ENCODE measurements around the gene NXT1. TPM values are rescaled to one million over a fixed set of nuclear protein-coding genes. Genes with fewer than 3 reads are reported as not detected.
A peak's percentile ranks its signal among the peaks of the same experiment; 100 is the strongest.

Gene NXT1
- total and polyA plus RNA-seq, 7 donors, result 8.1 to 57.6 (median 22.3) TPM

DNA sequence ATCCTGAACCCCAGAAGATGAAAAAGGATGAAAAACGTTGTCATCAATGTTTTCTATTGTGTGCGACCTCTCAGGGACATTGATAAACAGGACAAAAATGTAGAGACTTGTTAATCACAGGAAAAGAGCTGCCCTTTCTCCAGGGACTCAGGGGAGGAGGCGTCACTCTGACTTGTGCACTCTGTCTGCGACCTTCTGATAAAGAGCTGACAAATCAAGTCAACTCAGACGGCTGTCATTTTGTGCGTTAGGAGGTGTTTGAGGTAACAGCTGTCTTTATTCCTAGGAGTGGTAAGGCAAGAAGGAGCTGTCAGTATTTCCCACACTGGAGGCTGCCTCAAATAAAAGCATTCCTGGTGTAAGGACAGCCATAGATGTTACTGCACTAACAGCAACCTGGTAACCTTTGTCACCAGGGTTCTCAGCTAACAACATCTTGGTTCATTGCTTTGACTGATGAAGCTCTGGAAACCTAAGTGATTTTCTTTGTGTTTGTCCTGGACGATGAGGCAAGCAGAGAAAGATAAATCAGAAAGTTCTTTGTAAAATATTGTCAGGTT lies 38.6 kb upstream of the NXT1 start:
- Histone ChIP-seq H3K9me3 (no peaks in the 10 kb centered on the region), H3K27me3 (no peaks in the 10 kb centered on the region), H3K4me1 (no peaks in the 10 kb centered on the region), H3K4me3 (no peak overlapping the region), H3K27ac (no peak overlapping the region), H3K36me3 (no peaks in the 10 kb centered on the region)
- intact Hi-C loops (cut with DNase I), result no loop called here
- DNase-seq, result no peak
- WGBS, 2 donors, result 39 to 62% methylated on average over 7 of the region's 7 CpGs
- TF ChIP-seq POLR2A (IDR thresholded peaks at IDR 0.05), result no peak
- TF ChIP-seq, protein P1, sequence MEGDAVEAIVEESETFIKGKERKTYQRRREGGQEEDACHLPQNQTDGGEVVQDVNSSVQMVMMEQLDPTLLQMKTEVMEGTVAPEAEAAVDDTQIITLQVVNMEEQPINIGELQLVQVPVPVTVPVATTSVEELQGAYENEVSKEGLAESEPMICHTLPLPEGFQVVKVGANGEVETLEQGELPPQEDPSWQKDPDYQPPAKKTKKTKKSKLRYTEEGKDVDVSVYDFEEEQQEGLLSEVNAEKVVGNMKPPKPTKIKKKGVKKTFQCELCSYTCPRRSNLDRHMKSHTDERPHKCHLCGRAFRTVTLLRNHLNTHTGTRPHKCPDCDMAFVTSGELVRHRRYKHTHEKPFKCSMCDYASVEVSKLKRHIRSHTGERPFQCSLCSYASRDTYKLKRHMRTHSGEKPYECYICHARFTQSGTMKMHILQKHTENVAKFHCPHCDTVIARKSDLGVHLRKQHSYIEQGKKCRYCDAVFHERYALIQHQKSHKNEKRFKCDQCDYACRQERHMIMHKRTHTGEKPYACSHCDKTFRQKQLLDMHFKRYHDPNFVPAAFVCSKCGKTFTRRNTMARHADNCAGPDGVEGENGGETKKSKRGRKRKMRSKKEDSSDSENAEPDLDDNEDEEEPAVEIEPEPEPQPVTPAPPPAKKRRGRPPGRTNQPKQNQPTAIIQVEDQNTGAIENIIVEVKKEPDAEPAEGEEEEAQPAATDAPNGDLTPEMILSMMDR (IDR thresholded peaks at IDR 0.05), result no peak

DNA sequence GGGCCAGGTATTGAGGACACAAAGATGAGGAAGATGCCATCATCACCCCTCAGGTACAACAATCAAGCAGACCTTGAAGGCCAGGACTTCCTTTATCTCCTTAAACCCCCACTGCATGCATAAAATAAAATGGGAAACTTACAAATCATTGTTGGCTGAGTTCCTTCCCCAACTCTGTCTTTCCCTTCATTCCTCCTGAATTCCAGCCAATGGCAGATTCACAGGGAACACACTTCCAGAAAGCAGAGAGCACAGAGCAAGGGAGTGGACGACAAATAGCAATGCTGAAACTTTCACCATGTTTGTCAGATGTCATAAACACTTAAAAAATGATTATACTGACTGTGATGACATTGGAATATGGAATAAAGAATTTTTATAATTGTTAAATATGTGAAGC lies 37.3 kb upstream of the NXT1 start:
- no peak for TF ChIP-seq POLR2A (IDR thresholded peaks at IDR 0.05)
- TF ChIP-seq EP300 (IDR thresholded peaks at IDR 0.05), result no peak
- TF ChIP-seq POLR2AphosphoS5 (IDR thresholded peaks at IDR 0.05), result no peak
- TF ChIP-seq, protein P1 (IDR thresholded peaks at IDR 0.05), result no peak
- H3K36me3 ChIP-seq, result no peaks in the 10 kb centered on the region
- intact Hi-C loops (cut with DNase I), result no loop called here
- H3K4me1 ChIP-seq, result no peaks in the 10 kb centered on the region
- H3K27me3 ChIP-seq, result no peaks in the 10 kb centered on the region
- 62 to 84% methylated on average over 1 of the region's 1 CpG for WGBS, 2 donors
- no peaks in the 10 kb centered on the region for H3K9me3 ChIP-seq
- peak overlapping the region in 1 of 4 donors; percentile 63 for H3K27ac ChIP-seq
- DNase-seq, result peak; percentile 13
- H3K4me3 ChIP-seq, result no peak overlapping the region

DNA sequence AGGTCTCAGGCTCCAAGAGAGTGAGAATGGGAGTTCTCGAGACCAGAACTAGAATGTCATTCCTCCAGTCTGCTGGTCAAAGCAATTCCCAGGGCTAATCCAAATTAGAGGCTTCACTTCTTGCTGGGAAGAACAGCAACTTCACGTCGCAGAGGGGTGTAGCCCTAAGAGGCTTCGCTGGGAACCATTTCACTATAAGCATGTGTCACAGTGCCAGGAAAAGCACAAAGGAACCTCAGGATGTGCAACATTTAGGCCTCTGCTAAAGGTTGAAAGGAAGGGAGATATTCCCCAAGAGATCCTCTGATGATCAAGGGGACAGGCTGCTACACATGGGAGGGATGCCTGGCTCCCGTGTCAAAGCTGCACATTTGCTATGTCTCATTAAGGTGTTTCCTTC lies 35.9 kb upstream of the NXT1 start:
- no peak for DNase-seq
- Histone ChIP-seq H3K4me1 (no peaks in the 10 kb centered on the region), H3K27me3 (no peaks in the 10 kb centered on the region), H3K27ac (peak overlapping the region; percentile 4 to 63 (median 31)), H3K9me3 (no peaks in the 10 kb centered on the region), H3K4me3 (no peak overlapping the region), H3K36me3 (no peaks in the 10 kb centered on the region)
- intact Hi-C loops (cut with DNase I), result no loop called here
- TF ChIP-seq, protein P1 (IDR thresholded peaks at IDR 0.05), result no peak
- no peak for TF ChIP-seq POLR2A (IDR thresholded peaks at IDR 0.05)
- WGBS, 2 donors, result 84 to 89% methylated on average over 5 of the region's 5 CpGs

DNA sequence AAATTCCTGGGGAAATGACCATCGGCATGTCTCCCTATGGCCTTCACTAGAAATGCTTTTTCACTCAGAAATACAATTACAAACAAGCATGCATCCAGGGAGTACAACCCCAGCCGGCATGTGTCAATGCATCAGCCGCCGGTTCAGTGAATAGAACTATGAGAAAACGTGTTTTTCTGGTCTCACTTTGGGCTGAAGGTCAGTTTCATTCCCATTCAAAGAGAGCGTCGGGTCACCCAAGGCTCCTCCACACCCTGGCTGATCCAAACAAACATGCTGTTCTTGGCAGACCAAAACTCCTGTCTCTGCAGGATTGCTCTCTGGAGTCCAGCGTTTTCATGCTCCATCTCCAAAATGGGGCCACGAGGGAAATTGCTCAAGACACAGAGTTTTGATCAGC lies 35.5 kb upstream of the NXT1 start:
- DNase-seq, result peak; percentile 84
- WGBS, 2 donors, result 33 to 61% methylated on average over 9 of the region's 9 CpGs
- no peaks in the 10 kb centered on the region for H3K27me3 ChIP-seq

DNA sequence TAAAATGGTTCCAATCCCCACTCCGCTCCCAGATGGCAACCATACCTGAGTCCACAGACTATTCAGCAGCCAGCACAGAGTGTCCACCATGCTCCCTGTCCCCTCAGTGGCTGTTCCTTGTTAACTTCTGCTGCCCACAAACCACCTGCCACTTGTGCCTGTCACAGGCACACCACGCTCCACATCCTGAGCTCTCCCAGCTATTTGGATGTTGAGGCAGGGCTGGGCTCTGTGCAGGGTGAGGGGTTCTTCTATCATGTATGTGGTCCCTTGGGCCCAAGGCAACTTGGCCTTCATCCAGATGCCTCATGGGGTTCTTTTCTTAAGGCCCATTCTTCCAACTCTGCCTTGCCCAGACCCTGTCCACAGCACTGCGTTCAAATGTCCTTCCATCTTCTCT lies 34.0 kb upstream of the NXT1 start:
- intact Hi-C loops (cut with DNase I), result no loop called here
- Histone ChIP-seq H3K9me3 (no peaks in the 10 kb centered on the region), H3K27me3 (no peaks in the 10 kb centered on the region), H3K4me1 (no peaks in the 10 kb centered on the region), H3K36me3 (no peaks in the 10 kb centered on the region), H3K27ac (no peak overlapping the region), H3K4me3 (no peak overlapping the region)
- TF ChIP-seq EP300 (IDR thresholded peaks at IDR 0.05) (no peak), POLR2AphosphoS5 (IDR thresholded peaks at IDR 0.05) (no peak), POLR2A (IDR thresholded peaks at IDR 0.05) (no peak)
- TF ChIP-seq, protein P1 (IDR thresholded peaks at IDR 0.05), result no peak
- peak; percentile 33 for DNase-seq
- WGBS, 2 donors, result 92 to 96% methylated on average over 3 of the region's 3 CpGs

More for the DNA sequence above, 35.5 kb upstream of the NXT1 start:
- TF ChIP-seq EP300 (IDR thresholded peaks at IDR 0.05), result no peak
- H3K4me1 ChIP-seq, result no peaks in the 10 kb centered on the region
- H3K9me3 ChIP-seq, result no peaks in the 10 kb centered on the region
- H3K4me3 ChIP-seq, result no peak overlapping the region
- intact Hi-C loops (cut with DNase I), result no loop called here
- H3K36me3 ChIP-seq, result no peaks in the 10 kb centered on the region
- peak overlapping the region in 3 of 4 donors; percentile 4 to 63 (median 13) for H3K27ac ChIP-seq
